Right lobe of liver (tissue), 4 donors: ENCODE results near the gene UNC5CL.

Source experiments
- CTCF ChIP-seq, 4 donors: fragments of 200-600 bp in 3 of 4; fragments of 450-650 bp in 1 of 4; IDR thresholded peaks; one replicate each; pipeline versions ENCODE4 v1.5.1 to v1.8.0; 2016 to 2022; ENCODE audit warnings: antibody characterized with exemption in 4 of 4, mild to moderate bottlenecking in 2 of 4
- POLR2A ChIP-seq: fragments of 450-650 bp; IDR thresholded peaks from one replicate; pipeline ENCODE4 v1.6.1; 2017; ENCODE audit warnings: antibody characterized with exemption, mild to moderate bottlenecking
- donor health status: DM: no; HTN: no; CAD: no.
- donor health status: DM: no; HTN: no; CAD: no.
- donor health status: DM: no; HTN: yes; CAD: no.

GRCh38 chr6:41056768-41057490, 17.9 kb upstream of the UNC5CL start:
- TF ChIP-seq CTCF (IDR thresholded peaks at IDR 0.05) (no peak), POLR2A (no peak)
